ENCODE measurements around the gene RTEL1.
"Not testable (repeated sequence)": the region's sequence is repeated elsewhere in the genome, so short reads cannot be mapped to it uniquely, and the experiment has no call there.

RTEL1 gene

DNA sequence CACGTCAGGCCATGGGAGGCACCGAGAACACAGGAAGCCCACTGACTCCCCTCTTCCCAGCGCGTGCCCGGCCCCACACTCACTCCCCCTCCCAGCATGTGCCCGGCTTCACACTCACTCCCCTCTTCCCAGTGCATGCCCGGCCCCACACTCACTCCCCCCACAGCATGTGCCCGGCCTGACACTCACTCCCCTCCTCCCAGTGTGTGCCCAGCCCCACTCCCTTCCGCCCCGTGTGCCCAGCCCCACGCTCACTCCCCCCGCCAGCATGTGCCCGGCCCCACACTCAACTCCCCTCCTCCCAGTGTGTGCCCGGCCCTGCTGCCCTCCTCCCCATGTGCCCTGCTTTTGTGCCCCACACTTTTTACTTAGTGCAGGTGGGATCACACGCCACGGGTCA, 9.7 kb downstream of the RTEL1 start:
- no peak for DNase-seq (ENCODE audit: low read depth)

DNA sequence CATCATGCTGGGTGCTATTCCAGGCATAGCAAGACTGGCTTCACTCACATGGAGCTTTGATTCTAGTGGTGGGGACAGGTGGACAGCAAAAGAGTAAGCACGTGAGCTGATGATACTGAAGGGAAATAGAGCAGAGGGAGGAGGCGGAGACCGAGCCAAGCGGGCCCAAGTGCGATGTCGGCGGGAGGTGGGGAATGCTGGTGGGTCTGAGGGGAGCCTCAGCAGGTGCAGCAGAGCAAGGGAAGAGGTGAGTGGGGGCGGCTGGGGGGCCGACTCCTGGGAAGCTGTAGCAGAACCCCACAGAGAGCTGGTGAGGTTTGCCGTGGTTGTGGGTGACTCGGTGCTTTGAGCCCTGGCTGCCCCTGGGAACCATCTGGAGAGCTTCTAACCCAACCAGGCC, 10.2 kb downstream of the RTEL1 start:
- no peak for DNase-seq (ENCODE audit: low read depth)

DNA sequence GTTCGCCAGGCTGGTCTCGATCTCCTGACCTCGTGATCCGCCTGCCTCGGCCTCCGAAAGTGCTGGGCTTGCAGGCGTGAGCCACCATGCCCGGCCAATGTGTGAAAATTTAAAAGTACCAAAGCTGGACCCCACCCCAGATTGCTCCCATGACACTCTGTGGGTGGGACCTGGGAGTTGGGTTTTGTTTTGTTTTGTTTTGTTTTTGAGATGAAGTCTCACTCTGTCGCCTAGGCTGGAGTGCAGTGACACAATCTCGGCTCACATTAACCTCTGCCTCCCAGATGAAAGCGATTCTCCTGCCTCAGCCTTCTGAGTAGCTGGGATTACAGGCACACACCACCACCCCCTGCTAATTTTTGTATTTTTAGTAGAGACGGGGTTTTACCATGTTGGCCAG, 13.6 kb downstream of the RTEL1 start:
- not testable (repeated sequence) for DNase-seq (ENCODE audit: low read depth)

DNA sequence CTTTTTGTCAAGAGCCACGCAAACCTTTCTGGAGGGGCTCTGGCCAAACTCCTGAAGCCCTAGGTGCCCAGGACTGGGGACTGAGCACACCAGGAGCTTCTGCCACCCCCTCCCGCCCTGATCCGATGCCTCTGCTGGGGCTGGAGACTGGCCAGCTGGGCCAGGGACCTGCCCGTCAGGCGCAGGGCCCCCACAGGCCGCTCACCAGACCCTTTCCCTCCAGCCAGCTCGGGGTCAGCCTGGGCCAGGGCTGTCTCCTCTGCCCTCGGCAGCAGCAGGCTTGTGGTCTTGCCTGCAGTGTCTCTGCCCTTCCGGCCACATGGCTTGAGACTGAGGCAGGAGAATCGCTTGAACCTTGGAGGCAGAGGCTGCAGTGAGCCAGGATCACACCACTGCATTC, 14.6 kb downstream of the RTEL1 start:
- DNase-seq (ENCODE audit: low read depth), result no peak

DNA sequence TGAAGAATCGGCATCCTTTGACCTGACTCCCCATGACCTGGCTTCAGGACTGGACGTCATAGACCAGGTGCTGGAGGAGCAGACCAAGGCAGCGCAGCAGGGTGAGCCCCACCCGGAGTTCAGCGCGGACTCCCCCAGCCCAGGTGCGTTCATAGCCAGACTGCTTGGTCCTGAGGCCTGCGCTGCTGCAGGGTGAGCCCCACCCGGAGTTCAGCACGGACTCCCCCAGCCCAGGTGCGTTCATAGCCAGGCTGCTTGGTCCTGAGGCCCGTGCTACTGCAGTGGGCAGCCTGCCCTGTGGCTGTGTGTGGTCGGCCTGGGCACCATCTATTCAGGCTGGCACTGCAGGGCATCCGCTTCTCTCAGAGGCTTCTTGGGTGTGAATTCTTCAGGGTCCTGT, 15.8 kb downstream of the RTEL1 start:
- DNase-seq (ENCODE audit: low read depth), result no peak

DNA sequence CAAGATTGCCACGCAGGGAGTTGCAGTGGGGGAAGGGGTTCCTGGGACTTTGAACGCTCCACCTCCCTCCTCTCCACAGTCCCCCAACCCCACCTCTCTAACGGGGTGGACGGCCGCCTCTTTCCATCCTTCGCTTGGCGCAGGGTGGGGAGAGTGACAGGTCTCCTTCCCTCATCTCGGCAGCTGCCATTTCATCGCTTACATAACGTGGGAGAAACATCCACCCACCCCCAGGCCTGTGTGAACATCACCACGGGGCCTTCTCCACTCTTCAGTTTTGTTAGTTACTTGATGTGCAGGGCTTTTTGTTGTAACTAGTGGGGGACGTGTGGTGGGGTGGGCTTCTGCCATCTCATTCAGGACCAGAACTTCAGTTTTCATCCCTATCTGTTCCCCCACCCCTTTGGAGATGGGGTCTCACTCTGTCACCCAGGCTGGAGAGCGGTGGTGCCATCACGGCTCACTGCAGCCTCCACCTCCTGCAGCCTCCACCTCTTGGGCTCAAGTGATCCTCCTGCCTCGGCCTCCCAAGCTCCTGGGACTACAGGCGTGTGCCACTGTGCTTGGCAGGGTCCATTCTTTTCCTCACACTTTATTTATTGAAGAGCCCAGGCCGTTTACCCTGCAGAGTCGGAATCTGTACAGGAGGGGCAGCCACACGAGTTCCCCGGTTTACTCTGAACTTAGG, 17.7 kb downstream of the RTEL1 start:
- no peak for DNase-seq (ENCODE audit: low read depth)

DNA sequence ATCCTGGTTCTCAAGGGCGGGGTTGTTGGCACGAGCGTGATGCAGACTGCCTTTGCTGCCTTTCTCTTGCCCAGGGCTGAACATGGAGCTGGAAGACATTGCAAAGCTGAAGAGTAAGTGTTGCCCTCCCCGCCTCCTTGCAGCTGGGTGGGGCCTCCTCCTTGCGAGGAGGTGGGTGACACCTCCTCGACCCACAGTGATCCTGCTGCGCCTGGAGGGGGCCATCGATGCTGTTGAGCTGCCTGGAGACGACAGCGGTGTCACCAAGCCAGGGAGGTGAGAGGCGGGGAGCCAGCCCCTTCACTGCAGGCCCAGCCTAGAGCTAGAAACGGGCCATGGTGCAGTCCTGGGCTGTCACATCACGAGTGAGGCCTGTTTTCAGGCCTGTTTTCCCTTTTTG, 20.0 kb downstream of the RTEL1 start:
- DNase-seq (ENCODE audit: low read depth), result no peak

DNA sequence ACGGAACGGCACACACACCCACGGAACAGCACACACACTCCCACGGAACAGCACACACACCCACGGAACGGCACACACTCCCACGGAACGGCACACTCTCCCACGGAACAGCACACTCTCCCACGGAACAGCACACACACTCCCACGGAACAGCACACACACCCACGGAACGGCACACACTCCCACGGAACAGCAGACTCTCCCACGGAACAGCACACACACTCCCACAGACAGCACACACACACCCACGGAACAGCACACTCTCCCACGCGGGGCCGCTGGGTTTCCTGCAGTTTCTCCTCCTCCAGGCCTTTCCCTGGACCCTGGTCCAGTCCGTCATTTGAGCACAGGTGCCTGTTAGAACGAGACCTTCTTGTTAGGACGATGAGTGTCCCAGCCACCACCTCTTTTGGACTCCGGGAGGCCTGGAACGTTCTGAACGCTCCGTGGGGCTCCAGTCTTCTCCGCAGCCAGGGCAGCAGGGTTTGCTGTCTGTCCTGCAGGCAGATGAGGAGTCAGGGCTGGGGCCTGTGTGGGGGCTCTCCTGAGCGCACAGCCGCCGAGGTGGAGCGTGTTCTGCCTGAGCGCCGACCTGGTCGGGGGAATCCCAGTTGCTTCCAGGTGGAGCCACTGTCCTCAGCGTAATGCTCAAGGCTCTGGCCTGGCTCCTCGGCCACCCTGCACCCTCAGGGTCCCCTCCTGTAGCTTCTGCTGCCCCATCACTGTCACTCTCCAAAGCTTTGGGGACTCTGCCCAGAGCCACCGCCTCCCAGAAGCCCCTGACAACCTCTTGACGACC, 20.8 kb downstream of the RTEL1 start:
- no peak for DNase-seq (ENCODE audit: low read depth)

DNA sequence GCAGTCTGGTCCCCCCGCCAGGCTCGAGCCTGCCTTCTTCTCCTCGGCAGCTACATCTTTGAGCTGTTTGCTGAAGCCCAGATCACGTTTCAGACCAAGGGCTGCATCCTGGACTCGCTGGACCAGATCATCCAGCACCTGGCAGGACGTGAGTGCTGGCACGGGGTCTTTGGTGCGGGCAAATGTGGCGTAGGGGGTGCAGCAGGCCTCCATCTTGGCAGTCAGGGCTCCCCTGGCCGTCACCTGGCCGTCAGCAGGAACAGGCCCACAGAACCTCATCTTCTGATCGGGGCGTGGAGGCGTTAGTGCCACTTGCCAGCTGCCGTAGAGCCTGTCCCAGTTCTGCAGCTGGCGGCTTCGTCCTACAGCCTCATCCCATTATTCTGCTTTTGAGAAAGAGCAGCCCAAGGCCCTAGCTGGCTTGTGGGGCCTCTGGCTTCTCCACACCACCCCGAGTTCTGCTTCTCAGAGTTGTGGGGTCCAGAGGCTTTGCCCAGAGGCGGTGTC, 21.7 kb downstream of the RTEL1 start:
- no peak for DNase-seq (ENCODE audit: low read depth)

DNA sequence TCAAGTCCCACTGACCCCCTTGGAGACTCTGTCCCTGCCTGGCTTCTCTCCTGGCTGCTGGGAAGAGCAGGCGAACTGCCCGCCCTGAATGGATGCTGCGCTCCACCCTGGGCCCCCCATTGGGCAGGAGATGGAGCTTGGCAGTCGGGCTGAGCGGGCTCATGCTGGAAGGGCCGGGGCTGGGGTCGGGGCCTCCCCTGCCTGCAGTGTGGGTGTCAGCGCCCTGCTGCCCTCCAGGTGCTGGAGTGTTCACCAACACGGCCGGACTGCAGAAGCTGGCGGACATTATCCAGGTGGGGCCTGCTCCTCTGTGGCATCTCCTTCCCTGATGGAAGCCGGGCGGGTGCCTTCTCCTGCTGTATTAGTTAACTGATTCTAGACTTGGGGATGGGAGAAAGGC, 22.3 kb downstream of the RTEL1 start:
- no peak for DNase-seq (ENCODE audit: low read depth)

DNA sequence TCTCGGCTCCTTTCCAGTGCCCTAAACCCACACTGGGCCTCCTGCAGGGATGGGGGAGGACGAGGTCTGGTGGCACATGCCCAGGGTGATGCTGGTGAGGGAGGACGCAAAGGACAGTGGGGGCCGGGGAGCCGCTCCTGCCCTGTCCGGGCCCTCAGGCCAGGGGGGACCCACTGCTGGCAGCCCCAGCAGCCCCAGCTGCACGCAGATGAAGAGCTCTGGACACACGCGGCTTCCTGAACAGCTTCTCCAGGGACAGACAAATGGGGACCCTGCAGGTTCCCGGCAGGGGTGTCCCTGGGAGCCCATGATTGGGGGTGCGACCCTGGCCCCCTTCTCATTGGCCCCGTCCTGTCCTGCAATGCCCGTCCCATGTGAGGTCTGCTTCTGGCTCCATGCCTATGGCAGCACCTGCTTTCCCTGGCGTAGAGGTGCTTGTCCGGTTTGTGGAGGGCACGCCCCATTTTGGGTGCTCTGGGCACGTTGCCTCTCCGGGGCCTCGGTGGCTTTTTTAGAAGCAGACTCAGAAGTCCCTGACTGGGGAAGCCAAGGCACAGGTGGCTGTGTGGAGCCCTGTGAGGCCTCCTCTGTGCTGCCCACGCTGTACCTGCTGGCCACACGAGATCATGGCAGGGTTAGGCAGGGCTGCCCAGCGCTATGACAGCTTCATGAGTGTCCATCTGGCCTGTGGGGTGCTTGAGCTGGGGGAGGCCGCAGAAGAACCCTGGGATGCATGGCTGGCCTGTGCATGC, 22.9 kb downstream of the RTEL1 start:
- no peak for DNase-seq (ENCODE audit: low read depth)

DNA sequence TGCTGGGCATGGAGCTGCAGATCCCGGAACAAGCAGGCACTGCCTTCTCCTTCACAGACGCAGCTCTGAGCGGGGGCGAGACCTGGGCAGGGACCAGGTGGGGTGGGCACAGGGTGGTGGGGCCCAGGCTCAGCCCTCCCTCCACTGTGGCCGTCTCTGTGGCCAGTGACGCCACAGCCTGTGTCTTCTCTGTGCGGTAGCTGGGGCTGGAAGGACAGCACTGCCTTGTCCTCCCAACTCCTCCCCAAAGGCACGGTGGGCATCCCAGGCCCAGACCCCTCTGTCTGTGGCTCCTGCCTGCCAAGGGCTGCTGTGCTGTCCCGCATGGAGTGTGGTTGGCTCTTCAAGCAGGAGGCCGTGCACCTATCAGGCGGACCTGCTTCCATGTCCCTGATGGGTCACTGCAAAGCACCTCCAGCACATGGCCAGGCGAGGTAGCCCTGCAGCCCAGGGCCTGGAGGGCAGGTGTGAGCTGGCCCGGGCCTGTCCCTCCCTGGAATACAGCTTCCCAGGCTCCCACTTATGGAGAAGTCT, 23.6 kb downstream of the RTEL1 start:
- no peak for DNase-seq (ENCODE audit: low read depth)

DNA sequence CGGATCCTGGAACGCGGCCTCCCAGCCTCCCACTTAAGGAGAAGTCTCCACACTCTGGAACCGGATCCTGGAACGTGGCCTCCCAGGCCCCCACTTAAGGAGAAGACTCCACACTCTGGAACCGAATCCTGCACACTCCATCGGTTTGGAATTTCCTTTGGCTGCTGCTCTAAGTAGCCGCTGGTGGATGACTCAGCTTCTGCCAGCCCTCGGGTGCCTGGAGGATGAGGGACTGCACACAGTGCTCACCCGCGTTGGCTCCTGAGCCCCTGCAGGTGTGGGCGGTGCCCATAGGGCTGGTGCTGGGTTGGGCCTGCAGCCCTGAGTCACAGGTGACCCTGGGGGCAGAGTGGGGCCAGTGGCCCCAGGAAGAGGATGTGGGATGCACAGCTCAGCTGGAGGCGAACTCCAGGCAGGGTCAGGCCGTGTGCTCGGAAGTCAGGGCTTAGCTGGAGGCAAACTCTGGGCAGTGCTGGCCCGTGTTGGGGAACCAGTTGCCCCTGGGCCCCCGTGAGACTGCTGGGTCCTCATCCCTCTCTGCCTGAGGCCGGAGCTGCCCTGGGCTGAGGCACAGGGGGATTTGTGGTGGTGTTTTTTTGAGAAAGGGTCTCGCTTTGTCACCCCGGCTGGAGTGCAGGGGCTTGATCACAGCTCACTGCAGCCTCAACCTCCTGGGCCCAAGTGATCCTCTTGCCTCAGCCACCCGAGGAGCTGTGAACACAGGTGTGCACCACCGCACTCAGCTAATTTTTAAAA, 24.4 kb downstream of the RTEL1 start:
- DNase-seq (ENCODE audit: low read depth), result peak; percentile 36

DNA sequence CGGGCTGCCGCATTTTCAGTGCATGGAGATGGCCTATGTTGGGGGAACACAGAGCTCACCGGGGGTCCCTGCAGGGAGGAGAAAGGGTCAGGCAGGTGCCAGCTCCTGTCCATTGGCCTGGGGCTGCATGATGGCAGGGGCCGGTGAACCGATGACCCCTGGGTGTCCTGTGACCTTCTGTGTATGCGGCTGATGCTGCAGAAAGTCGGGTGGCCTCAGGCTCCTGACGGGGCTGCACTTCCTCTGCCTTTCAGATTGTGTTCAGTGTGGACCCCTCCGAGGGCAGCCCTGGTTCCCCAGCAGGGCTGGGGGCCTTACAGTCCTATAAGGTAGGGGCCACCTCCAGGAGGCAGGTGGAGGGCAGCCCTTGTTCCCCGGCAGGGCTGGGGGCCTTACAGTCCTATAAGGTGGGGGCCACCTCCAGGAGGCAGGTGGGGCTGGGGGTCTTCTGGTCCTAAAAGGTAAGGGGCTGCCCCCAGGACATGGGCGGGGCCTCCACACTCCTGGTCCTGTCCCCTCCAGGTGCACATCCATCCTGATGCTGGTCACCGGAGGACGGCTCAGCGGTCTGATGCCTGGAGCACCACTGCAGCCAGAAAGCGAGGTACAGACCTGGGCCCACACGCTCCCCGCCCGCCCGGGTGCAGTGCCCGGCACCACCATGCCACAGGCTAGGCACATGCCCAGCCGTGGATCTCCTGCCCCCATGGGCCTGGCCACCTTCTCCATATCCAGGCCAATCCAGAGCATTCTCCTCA, 27.3 kb downstream of the RTEL1 start:
- DNase-seq (ENCODE audit: low read depth), result no peak

DNA sequence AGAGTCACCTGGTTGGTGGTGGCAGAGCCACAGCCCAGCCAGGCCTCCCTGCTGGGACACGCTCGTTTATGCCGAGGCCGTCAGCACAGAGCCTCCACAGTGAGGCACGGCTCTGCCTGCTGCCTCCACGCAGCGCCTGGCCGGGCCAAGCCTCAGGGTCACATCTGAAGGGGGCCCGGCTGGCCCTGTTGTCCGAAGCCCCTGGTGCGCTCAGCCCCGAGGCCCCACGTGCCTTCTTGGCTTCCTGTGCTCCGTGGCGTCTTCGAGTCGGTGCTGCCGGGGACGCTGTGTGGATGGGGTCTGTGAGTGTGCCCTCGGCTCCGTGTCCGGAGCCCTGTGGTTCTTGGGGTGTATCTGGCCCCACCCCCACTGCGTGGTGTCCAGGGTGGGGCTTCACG, 28.0 kb downstream of the RTEL1 start:
- DNase-seq (ENCODE audit: low read depth), result no peak

DNA sequence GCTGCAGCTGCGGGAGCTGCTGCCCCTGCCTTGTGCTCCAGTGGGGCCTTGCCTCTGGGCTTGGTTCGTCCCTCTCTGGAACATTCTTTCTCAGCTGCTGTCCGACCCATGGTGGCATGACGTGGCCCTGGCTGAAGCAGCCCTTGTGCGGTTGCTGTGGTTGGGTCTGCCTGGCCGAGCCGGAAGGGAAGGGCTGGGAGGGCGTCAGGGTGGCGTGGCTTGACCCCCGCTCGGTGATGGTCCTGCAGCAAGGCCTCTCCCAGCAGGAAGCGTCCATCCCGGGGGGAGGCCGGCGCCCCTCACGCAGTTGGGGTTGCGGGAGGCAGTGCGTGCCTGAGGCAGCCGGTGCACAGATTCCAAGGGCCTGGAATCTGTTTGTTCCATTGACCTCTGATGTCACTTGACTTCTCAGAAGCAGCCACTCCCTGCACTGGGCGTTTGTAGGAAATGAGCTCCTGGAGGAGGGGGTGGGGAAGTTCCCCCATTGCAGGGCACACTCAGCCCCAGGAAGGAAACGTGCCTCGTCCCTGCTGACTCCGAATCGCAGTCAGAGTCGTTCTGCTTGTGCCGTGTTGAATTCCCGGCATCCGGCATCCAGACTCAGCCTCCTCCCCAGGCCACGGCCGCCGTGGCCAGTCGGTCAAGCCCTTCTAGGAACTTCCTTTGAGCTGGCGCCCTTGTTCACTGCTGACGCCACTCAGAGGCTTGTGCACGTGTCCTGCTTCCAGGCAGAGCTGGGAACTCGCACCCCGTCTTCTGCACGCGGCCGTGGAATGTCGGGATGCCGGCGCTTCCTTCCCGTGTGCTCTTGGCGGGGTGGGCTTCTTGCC, 28.6 kb downstream of the RTEL1 start:
- DNase-seq (ENCODE audit: low read depth), result peak; percentile 89

DNA sequence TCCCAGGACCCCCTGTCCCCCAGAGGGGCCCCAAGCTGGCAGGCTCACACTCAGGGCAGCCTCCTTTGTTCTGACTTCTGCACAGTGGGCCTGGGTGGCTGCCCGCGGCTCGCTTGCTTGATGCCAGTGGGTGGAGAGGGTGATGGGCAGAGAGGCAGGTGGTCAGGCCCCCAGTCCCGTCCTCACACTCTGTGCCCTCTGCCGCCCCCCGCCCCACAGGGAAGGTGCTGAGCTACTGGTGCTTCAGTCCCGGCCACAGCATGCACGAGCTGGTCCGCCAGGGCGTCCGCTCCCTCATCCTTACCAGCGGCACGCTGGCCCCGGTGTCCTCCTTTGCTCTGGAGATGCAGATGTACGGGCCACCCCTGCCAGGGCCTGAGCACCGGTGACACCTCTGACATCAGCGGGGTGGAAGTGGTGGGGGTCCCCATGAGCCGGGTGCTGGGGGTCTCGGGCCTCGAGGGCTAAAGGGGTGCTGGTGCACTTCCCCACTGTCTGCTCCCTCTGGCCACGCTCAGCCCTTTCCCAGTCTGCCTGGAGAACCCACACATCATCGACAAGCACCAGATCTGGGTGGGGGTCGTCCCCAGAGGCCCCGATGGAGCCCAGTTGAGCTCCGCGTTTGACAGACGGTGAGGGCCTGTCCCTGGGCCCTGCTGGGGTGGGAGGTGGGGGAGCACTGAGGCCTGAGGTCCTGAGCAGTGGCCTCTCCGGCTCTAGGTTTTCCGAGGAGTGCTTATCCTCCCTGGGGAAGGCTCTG, 29.5 kb downstream of the RTEL1 start:
- DNase-seq (ENCODE audit: low read depth), result no peak

DNA sequence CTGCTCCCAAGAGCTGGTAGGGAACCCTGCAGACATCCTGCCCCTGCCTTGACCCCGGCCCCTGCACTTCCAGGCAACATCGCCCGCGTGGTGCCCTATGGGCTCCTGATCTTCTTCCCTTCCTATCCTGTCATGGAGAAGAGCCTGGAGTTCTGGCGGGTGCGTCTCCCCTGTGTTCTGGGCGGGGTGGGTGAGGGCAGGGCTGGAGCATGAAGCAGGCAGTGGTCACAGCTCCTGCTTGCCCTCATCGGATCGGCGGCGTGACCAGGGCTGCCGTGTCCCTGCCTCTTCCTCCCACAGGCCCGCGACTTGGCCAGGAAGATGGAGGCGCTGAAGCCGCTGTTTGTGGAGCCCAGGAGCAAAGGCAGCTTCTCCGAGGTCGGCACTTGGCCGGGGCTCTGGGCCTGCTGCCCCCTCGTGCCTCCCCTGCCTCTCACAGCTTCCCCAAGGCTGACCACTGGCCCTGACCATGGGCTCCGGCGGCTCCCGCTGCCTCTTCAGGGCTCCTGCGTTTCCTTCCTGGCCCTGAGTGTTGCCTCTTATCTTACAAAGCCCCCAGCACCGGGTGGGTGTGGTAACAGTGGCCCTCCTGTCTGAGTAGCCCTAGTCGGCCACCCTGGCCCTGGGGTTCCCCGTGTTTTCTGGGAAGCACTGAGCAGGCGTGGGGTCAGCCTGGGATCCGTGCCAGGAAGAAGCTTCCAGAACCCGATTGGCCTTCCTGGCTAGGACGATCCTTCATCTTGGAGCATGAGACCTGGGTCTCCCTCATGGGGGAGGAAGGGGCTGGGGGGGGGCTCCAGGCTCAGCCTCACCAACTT, 30.3 kb downstream of the RTEL1 start:
- no peak for DNase-seq (ENCODE audit: low read depth)
